Mammary epithelial cell (primary cell): ENCODE results near the gene WDR93.

Experiments used
- CTCF ChIP-seq, 2 donors: IDR thresholded peaks in 1 of 2; conservative IDR thresholded peaks in 1 of 2; 2 replicates each; pipeline ENCODE4 v1.5.1; 2011 to 2012; ENCODE audit warnings: inconsistent platforms in 2 of 2, low read length in 2 of 2, mild to moderate bottlenecking in 2 of 2, control low read depth in 1 of 2, low read depth in 1 of 2; ENCODE audit not compliant: insufficient read depth in 1 of 2; ENCODE audit errors: extremely low read depth in 1 of 2
- EZH2 ChIP-seq: IDR thresholded peaks from 2 replicates; pipeline ENCODE4 v1.6.1; 2012; ENCODE audit warnings: low read length, inconsistent platforms, borderline replicate concordance

- TF ChIP-seq CTCF (conservative IDR thresholded peaks at IDR 0.05 in 1 of 2, IDR thresholded peaks at IDR 0.05 in 1 of 2; ENCODE audit: extremely low read depth in 1 of 2, insufficient read depth in 1 of 2, low read depth in 1 of 2, low read length in 2 of 2): no peak
- TF ChIP-seq EZH2: no peak
Observed at GRCh38 chr15:89790661-89791060, 100.0 kb downstream of the WDR93 start.
